Brain microvascular endothelial cell (primary cell): ENCODE results near the gene PERCC1.

ENCODE experiments used
- DNase-seq: peaks from one replicate; pipeline ENCODE4 v3.0.0-alpha.2; 2020
- H3K27ac ChIP-seq: fragments of 250-450 bp; sonication (Bioruptor Pico); 2 replicates; pipeline ENCODE4 v1.5.1; 2020; ENCODE audit warnings: mild to moderate bottlenecking, moderate library complexity
- H3K27me3 ChIP-seq: fragments of 250-450 bp; sonication (Bioruptor Pico); replicated peaks from 2 replicates; pipeline ENCODE4 v1.5.1; 2020; ENCODE audit warnings: mild to moderate bottlenecking
- H3K36me3 ChIP-seq: fragments of 250-450 bp; sonication (Bioruptor Pico); replicated peaks from 2 replicates; pipeline ENCODE4 v1.5.1; 2020; ENCODE audit warnings: mild to moderate bottlenecking
- H3K4me3 ChIP-seq: 2 replicates; pipeline ENCODE4 v1.5.1; 2011; ENCODE audit warnings: low read depth, mild to moderate bottlenecking, control low read depth, low read length, moderate library complexity
- CTCF ChIP-seq: IDR thresholded peaks from 2 replicates; pipeline ENCODE4 v1.5.1; 2011; ENCODE audit warnings: low read depth, mild to moderate bottlenecking, moderate library complexity, low read length, control low read depth, inconsistent platforms; ENCODE audit errors: missing control alignments
- in situ Hi-C: cut with HindIII; loops from 2 replicates; pipeline ENCODE4 v1.10.0; 2017; ENCODE audit warnings: low sequenced_read_pairs, low pct_ligation_motif_present

The PERCC1 gene

GRCh38 chr16:1452530-1452929 lies 21.7 kb downstream of the PERCC1 start:
- no peak for DNase-seq
- Histone ChIP-seq H3K27me3 (no peaks in the 10 kb centered on the region), H3K27ac (no peak overlapping the region), H3K4me3 (no peak overlapping the region), H3K36me3 (peaks cover 40% of the 10 kb centered on the region)
- no peak for TF ChIP-seq CTCF
- in situ Hi-C loops, result no loop called here

GRCh38 chr16:1453316-1453715 lies 22.4 kb downstream of the PERCC1 start:
- no peak for DNase-seq
- Histone ChIP-seq H3K27ac (no peak overlapping the region), H3K36me3 (peaks cover 38% of the 10 kb centered on the region), H3K27me3 (no peaks in the 10 kb centered on the region), H3K4me3 (no peak overlapping the region)
- in situ Hi-C loops, result no loop called here
- TF ChIP-seq CTCF, result no peak

GRCh38 chr16:1454561-1454960 lies 23.7 kb downstream of the PERCC1 start:
- no peak for DNase-seq
- Histone ChIP-seq H3K27me3 (no peaks in the 10 kb centered on the region), H3K4me3 (no peak overlapping the region), H3K27ac (no peak overlapping the region), H3K36me3 (peaks cover 38% of the 10 kb centered on the region)
- in situ Hi-C loops, result no loop called here
- no peak for TF ChIP-seq CTCF

- Histone ChIP-seq H3K27ac (no peak overlapping the region), H3K36me3 (peaks cover 43% of the 10 kb centered on the region), H3K4me3 (no peak overlapping the region), H3K27me3 (no peaks in the 10 kb centered on the region)
- no peak for DNase-seq
- in situ Hi-C loops, result no loop called here
- TF ChIP-seq CTCF, result no peak
Observed at GRCh38 chr16:1455190-1456171, 24.6 kb downstream of the PERCC1 start.

GRCh38 chr16:1456951-1457350 lies 26.1 kb downstream of the PERCC1 start:
- Histone ChIP-seq H3K36me3 (peaks cover 41% of the 10 kb centered on the region), H3K27ac (no peak overlapping the region), H3K4me3 (no peak overlapping the region), H3K27me3 (no peaks in the 10 kb centered on the region)
- in situ Hi-C loops, result no loop called here
- no peak for TF ChIP-seq CTCF
- no peak for DNase-seq
